NCI-H748 (cell line): ENCODE measurements around the gene TBC1D21.

Source experiments
- DNase-seq: peaks from one replicate; lab custom pipeline; 2025; ENCODE audit not compliant: unreplicated experiment; lab: John Stamatoyannopoulos, UW

The TBC1D21 gene

GRCh38 chr15:73906346-73907034 lies 33.1 kb downstream of the TBC1D21 start:
- no peak for DNase-seq

DNA sequence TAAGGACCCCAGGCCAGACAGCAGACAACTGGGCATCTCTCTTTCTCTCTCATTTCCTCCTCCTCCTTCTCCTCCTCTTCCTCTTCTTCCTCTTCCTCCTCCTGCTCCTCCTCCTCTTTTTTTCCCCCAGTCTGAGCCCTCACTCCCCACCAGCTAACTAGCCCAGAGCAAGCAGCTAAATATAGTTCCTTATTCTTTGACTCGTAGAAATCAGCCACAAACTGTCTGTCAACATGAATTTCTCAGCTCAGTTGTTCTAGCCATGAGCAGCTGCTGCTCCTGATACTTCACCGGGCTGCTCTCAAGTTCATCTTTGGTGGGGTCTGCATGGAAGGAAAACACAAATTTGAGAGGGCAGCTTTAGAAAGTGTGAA lies 33.7 kb downstream of the TBC1D21 start:
- DNase-seq: no peak

DNA sequence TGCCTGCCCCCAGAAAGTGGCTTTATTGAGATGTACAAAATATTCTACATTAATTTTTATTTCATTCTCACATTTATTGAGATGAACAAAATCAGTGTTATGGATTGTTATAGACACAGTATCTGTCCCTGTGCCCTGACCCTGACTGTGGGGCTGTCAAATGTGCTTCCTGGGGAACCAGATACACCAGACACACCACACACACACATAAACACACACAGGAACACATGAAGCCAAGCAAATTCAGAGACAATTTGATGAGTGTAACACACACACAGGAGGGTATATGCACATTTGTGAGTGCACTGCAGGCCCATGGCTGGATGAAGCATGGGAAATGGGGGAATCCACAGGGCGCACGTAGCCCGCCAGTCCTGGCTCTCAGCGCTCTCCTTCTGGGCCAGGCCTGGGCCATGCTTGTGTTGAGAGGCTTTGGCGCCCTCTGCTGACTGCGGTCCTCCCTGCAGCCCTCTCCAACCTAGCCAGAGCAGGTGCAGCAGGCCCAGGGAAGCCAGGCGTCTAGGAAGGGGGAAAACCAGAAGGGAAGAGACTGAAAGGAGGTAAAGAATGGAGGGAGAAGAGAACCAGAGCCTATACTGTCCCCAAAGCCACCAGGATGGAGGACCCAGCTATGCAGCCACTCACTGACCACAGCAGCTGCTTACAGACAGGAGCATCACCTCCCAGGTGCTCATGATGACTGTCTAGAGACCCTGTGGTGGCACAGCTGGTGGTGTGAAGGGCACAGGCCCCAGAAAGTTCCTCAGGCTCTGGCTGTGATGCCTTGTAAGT lies 34.9 kb downstream of the TBC1D21 start:
- peak; percentile 61 for DNase-seq

- DNase-seq: no peak
Observed at GRCh38 chr15:73908822-73909122, 35.4 kb downstream of the TBC1D21 start.

DNA sequence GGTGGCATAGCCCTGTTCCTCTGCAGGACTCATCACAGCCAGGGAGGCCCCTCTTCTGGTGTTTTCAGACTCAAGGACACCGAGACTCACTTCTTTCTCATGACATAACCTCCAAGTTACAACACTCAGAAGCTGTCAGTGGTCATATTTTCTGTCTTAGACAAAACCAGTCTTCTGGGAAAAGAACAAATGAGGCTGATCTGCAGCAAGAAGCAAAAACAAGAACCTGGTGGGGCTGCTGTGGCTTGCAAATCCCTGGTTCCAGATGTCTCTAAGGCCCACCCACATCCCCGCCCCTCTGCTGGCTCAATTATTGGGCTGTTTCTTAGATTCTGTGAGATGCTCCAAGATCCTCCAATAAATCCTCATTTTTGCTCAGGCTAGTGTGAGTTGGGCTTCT lies 36.3 kb downstream of the TBC1D21 start:
- no peak for DNase-seq

DNA sequence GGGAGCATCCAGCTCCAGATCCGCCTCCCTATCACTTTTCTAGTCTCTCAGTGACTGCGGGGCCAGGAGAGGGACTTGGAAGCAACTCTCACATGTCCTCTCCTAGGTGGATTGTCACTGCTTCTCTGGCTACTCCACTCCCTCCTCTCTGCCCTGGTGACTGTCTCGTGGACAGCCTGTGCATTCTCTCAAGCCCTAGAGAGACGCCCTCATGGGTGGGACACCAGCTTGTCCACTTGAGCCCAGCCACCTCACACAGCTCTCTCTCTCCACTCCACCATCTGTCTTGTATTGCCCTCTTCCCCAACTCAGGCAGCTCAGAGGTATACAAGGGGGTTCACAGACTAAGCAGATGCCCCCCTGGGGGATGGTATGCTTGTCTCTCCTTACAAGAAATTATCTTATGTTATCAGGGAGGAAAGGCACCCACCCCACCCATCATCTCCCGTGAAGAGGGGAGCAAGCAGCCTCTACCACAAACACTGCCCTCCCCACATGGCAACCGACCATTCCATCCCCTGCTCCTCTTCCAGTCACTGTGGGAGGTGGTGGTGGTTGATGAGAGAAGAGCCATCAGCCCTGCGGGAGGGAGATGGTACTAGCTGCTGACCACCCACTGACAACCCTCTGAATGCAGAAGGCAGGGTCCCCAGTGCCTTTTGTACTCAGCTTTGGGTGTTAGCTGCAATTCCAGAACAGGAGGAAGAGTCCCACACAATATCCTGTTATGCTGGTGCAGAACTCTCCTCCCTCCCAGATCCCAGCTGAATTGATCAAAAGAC lies 37.3 kb downstream of the TBC1D21 start:
- DNase-seq: no peak

DNA sequence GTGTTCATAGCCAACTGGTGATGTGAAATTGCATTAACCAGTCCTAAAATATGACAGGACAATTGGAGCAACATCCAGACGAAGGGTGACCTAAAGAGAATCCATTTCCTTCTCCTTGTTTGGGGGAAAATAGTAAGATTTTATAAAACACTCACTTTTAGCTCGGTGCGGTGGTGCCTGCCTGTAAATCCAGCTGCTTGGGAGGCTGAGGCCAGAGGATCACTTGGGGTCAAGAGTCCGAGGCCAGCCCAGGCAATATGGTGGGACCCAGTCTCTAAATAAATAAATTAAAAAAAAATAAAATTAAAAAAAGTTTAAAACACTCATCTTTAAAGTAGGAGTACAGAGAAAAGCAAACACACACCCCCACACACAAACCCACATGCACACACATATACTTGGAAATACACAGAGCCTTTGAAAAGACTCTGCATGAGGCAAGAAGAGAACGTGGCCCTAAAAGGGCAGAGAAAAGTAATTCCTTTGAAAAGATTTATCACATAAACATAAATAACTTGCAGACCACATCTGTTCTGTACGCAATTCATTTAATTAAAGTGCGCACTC lies 38.7 kb downstream of the TBC1D21 start:
- no peak for DNase-seq

DNA sequence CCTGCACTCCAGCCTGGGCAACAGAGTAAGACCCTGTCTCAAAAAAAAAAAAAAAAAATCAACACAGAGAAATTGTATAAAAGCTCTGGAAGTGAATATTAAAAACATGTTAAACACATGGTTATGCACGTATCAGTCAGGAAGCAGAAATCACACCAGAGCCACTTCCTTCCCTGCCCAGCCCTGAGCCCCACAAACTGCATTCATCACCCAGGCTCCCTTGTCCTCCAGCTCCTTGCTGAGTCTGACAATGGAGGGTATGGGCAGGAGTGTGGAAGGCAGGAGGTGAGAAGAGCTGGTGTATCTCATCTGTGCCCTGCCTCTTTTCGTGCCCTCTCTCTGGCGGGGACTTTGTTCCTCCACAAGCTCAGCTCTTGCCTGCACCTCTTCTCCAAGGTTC lies 40.8 kb downstream of the TBC1D21 start:
- DNase-seq: no peak

DNA sequence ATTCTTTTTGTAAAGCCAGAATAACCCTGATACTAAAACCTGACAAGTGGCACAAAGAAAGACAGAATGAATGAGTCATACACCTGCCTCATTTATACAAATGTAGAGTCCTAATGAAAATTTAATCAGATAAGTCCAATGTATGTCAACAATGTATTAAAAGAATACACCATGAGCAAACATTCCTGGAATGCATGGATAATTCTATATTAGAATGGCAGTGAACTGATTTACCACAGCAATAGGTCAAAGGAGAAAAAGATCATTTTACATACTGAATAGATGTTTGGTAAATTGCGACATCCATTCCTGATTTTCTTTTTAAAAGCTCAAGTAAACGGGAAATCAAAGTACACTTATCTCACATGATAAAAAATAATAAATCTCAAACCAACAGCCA lies 41.7 kb downstream of the TBC1D21 start:
- no peak for DNase-seq

DNA sequence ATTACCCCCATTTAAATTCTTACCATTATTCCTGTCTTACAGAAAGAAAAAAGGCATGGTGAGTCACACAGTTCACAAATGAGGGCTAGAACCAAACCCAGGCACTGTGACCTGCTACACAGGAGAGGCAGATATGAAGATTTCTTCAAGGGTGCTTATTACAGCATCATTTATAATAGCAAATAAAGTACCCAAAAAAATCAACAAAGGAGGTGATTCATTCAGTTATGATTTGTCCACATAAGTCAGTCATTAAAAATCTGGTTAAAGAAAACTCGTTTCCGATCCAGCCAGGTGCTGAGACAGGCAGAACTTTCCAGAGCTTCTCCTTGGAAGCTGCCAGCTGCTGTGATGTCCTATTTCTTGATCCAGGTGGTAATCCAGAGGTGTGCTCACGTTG lies 45.4 kb downstream of the TBC1D21 start:
- no peak for DNase-seq

DNA sequence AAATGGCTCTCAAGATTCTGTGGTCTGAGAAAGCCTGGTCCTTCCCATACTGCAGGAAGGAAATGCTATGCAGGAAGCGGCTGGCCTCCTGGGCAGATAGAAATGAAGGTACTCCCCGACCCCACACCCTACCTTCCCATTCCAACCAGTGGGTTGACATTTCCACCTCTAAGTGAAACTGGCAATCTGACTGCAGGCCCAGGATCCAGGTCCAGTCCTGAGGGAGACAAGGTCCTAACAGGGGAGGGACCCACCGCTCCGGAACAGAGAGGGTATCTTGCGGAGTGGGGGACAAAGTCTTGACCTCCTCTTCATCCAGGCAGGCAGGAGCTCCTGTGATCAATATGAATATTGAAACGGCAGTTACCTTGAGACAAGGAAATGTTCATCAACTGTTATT lies 46.3 kb downstream of the TBC1D21 start:
- DNase-seq: no peak

DNA sequence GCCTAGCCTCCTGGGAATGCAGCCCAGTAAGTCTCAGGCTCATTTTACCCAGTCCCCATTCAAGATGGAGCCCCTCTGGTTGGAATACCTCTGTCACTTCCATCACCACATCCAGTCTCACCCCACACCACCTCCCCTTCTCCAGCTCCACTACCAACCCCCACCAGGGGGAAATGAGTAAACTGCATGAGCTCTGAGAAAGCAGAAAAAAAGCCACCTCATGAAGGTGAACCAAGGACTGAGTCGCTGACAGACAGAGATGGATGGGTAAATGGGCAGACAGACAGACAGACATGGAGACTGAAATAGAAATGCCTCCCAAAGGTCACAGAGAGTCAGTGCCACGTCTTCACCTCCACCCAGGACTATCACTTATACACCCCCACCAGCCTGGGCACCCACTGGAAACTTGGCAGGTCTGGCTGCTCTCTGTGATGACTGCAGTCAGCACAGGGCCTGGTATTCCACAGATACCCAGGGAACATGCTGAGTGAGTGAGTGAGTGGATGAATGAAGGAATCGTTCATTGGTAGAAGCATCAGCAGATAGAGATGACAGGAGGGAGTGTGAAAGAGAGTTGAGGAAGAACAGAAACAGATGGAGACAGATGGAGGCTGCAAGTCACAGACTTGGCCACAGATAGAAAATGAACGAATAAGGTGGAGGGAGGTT lies 48.0 kb downstream of the TBC1D21 start:
- DNase-seq: no peak

DNA sequence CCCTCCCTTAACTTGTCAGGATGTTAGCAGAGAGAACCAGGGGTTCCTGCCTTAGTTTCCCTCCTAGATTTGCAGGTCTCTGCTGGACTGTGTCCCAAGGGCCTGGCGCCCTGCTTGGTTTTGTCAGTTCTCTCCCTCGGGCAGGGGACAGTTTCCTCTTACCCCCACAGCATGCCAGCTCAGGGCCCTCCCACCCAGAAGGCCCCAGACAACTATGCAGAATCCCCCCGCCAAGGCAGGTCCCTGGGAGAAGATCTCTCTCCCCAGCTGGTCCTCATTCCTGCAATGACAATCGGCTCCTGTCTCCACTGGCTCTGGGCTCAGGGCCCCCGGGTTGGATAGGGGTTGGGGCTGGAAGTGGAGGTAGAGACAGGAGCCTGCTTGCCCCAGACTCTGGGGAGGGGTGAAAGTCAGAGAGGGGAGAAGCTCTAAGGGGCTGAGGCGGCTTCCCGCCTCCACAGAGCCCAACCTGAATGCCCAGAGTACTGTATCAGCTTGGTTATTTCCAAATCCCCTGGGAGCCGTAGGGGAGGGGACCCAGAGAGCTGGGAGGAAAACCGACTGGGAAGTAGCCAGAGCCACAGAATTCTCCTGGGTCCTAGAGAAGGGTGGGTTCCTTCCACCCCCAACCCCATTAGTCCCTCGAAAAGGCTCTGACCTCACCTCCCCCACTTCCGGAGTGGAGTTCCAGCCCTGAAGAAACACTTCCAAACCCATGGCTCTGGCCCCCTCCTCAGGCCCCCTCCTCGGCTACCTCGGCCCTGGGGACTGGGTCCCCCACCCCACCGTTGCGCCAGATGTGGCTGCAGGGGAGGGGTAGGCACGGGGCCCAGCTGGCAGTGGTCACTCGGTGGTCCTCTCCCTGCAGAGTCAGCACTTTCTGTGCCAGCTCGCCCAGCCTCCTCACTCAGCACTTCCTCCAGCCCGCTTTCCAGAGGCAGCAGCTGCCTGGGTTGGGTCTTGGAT lies 49.1 kb downstream of the TBC1D21 start:
- no peak for DNase-seq

- DNase-seq: no peak
Observed at GRCh38 chr15:73923156-73923487, 49.8 kb downstream of the TBC1D21 start.

GRCh38 chr15:73923488-73924164 lies 50.3 kb downstream of the TBC1D21 start:
- DNase-seq: no peak

GRCh38 chr15:73924171-73924921 lies 51.0 kb downstream of the TBC1D21 start:
- DNase-seq: no peak

DNA sequence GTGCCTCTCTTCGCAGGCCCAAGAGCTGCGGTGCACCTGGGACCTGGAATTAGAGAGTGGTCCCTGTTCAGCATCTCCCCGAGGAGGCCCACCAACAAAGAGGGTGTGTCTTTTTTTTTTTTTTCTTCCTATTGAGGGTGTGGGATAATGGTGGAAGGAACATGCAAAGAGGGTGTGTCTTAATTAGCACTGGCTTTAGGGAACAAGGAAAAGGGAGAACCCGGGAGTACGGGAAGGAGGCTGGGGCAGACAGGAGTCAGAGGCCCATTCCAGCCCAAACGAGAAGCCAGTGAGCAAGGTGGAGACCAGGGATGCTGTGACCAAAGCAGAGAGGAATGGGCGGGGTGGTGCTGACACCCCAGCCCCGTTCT lies 52.5 kb downstream of the TBC1D21 start:
- DNase-seq: no peak

DNA sequence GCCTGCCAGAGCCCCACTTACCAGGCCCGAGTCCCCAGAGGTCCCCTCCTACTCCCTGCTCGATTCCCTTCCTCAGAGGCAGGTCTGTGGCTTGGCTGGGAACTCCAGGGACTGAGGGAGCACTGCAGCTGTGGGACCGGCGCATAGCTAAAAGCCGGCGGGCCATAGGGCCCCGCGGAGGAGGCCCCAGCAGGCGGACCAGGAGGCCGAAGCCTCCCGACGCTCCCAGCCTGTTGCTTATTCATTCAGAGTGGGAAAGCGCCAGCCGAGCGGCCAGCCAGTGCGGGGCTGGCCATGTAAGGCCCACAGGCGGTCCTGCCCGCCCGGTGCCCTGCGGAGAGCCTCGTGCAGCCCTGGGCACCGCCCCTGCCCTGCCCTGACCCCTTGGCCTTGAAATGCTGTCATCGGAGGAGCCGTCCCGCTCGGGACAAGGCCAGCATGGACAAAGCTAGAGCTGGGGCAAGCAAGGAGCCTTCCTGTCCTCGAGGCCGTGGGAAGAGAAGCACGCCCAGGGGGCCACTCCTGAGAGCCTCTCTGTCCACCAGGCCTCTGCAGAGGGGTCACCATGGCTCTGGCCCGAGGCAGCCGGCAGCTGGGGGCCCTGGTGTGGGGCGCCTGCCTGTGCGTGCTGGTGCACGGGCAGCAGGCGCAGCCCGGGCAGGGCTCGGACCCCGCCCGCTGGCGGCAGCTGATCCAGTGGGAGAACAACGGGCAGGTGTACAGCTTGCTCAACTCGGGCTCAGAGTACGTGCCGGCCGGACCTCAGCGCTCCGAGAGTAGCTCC lies 53.0 kb downstream of the TBC1D21 start, which contains the start of gene LOXL1:
LOXL1 (plus strand) TSS at position 244 of the 784 bp plus-strand sequence; CDS start at position 566, 322 bp downstream.
- peak; percentile 79 for DNase-seq
